T follicular helper cell (primary cell): ENCODE data around the gene PROX2.

Experiments
- DNase-seq: peaks from one replicate; pipeline ENCODE4 v3.0.0-alpha.2; 2020; ENCODE audit warnings: low read depth

PROX2 gene

GRCh38 chr14:74909911-74910310 lies 34.0 kb upstream of the PROX2 start:
- no peak for DNase-seq

- DNase-seq, result no peak
Measured at GRCh38 chr14:74909501-74909900, 33.6 kb upstream of the PROX2 start.

DNA sequence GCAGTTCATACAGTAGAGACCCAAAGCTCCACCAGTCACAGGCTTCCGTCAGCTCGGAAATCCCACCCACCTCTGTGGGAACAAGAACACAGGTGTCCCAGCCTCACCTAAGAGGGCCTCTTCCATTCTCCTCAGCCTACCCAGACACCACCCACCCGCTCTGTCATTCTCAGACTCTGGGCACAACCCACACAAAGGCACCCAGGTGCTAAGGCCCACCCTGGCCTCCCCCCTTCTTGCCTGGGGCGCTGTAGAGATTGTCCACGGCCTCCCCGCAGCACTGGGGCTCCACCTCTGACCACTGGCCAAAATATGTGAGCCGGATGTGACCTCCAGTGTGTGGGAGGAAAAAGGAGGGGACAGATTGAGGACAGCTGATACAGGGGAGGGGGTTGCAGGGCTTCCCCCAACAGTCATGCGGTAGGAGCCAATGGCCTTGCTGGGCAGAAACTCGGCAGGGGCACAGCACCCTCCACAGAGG lies 33.0 kb upstream of the PROX2 start:
- DNase-seq, result no peak

DNA sequence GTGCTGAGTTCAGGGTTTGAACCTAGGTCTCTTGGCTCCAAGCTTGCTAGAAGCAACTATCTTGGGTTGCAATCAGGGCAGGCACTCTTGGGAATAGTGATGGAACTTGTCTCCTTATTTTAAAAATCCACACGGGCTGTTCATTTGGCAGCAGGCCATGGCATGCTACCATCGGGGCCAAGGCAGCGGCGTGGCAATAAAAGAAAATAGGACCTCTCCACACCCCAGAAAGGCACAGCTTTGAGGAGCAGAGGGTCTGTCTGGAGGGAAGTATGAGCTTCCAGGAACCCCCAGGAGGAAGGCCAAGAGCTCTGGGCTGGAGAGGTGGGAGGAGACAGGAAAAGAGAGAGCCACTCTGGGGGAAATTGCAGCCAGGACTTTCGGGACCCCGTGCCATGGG lies 31.8 kb upstream of the PROX2 start:
- no peak for DNase-seq

DNA sequence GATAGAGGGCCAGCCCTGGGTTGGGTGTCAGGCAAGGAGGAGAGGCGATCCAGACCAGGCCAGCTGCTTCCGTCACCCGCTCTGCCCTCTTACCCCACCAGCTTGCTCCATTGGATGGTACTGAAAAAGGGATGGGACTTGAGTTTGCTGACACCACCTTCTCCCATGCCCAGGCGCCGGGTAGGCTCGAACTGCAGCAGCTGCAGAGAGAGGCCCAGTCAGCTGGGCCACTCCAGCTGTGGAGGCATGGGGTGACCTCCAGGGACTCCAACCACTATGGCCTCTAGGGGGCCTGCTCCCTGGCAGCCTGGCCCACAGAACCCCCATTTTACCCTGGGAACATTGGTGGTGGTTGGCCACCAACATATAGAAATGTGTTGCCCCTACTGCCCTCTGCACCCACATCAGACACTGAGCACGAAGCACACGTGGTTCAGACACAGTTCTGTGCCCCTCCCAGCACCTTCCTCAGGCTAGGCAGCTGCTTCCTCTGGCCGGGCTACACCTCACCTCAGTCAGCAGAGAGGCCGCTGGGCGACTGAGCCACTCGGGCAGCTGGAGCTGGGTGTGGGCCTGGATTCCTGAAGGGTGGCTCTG lies 31.1 kb upstream of the PROX2 start:
- DNase-seq, result no peak

DNA sequence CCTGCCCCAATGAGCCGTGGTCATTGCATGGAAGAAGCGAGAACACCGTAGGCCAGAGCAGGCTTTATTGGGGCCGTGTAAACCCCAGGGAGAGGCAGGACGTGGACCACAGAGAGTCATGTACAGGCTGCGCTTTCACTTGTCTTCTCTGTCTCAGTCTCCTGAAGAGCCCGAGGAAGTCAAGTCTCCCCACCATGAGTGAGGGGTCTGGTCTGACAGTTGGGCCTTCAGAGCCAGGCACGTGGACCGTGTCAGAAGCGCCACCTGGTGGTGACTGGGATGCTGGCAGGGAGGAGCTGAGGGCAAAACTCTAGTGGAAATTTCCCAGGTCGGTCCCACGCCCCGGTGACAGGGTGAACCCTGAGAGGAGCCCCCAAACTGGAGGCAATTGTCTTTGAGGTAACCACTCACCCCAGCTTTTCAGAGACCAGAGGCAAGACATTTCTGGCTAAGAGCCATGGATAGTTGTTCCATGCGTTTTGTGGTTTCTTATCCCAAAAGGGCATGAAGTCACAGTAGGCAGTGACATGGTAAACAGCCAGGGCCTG lies 29.7 kb upstream of the PROX2 start:
- DNase-seq, result peak; percentile 70

DNA sequence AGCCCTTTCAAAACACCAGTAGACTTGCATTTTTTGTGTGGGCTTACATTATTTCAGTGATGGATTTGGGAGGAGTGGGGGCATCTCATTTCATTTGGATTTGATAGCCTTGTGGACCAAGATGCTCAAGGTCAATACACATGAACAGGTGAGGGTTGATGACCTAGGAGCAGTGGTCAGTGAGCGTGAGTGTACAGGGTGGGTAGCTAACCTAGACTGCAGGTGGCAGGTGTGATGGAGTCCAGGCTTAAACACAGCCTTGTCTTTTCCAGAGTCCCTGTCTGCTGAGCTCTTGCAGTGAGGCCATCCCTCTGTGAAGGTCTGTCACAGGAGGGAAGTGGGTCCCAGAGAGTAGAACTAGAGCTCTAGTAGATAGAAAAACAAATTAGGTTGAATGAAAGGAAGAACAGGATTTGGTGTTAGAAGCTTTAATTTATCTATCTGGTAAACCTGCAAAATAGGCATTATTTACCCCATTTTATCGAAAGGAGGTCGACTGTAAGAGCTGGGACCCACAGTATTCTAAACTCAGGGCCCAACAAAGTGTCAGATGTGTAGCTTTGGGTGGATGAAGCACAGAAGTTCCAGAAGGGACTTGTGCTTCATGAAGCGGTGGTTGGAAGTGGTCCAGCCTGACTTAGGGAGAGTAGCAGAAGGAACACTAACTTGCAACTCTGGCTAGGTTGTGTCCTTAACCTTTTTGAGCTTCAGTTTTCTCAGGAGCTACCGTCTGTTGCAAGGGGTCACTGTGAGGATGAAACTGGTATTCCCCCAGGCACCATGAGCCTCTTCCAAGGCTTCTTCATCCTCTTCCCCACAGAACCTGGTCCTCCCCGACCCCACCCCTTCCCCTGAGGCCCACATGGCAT lies 28.9 kb upstream of the PROX2 start:
- no peak for DNase-seq

GRCh38 chr14:74902941-74903705 lies 27.2 kb upstream of the PROX2 start:
- DNase-seq, result no peak

GRCh38 chr14:74898694-74899093 lies 22.7 kb upstream of the PROX2 start:
- DNase-seq, result no peak

- DNase-seq, result no peak
Measured at GRCh38 chr14:74898083-74898482, 22.1 kb upstream of the PROX2 start.

DNA sequence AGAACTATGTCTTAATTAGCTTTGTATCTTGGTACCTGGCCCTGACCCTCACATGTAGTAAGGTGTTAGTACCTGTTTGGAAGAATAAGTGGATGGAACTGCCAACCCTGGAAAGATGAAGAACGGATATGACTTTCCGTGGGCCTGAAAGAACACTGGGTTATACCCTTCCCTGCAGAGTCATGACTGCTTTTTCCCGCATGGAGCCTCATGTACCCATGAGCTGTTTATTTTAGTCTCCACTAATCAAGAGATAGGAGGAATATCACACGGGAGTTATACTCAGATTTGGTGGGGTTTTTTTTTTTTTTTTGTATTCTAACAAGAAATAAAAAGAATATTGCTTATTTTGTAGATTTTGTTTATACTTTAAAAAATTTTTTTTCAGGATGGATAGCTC lies 21.7 kb upstream of the PROX2 start:
- no peak for DNase-seq

DNA sequence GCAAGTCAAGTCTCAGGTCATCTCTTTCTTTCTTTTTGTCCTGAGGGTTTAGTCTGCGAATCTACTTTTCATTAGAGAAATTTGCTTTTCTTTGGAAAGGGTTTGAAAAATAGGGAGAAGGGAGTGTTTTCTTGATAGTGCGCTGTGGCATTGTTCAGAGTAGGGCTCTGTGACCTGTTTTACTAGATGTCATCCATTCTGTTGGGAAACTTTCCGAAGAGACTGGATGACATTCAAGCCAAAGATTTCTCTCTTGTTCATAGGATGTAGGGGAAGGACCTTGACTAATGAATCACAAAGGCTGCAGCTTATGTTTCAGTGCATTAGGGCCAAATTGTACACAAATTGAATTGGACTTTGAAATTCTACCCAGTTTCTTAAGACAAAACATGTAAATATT lies 20.5 kb upstream of the PROX2 start:
- DNase-seq, result no peak

- no peak for DNase-seq
Measured at GRCh38 chr14:74893614-74894091, 17.7 kb upstream of the PROX2 start.

GRCh38 chr14:74892745-74893144 lies 16.8 kb upstream of the PROX2 start:
- DNase-seq, result no peak

DNA sequence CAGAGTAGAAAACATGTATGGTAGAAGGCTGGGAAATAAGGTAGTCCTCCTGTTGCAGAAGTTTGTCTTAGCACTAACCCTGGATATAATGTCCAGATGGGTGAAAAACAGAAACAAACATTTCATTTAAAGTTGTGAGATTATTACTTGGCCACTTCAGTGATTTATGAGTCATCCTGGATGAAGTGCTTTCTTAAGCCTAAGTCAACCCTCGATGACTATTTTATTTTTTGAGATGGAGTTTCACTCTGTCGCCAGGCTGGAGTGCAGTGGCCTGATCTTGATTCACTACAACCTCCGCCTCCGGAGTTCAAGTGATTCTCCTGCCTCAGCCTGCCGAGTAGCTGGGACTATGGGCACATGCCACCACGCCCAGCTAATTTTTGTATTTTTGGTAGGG lies 15.9 kb upstream of the PROX2 start:
- no peak for DNase-seq

DNA sequence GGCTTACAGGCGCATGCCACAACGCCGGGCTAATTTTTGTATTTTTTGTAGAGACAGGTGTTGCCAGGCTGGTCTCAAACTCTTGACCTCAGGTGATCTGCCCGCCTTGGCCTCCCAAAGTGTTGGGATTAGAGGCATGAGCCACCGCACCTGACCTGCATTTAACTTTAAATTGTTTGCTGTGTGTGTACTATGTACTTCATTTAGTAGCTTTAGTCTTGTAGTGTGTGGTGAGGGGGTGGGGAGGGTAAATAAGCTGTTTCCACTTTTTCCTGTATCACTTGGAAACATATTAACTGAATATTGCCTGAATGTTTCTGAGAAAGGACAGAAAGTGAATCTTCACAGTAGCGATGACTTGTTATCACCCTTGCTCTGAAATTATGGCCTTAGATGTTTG lies 14.3 kb upstream of the PROX2 start:
- no peak for DNase-seq

DNA sequence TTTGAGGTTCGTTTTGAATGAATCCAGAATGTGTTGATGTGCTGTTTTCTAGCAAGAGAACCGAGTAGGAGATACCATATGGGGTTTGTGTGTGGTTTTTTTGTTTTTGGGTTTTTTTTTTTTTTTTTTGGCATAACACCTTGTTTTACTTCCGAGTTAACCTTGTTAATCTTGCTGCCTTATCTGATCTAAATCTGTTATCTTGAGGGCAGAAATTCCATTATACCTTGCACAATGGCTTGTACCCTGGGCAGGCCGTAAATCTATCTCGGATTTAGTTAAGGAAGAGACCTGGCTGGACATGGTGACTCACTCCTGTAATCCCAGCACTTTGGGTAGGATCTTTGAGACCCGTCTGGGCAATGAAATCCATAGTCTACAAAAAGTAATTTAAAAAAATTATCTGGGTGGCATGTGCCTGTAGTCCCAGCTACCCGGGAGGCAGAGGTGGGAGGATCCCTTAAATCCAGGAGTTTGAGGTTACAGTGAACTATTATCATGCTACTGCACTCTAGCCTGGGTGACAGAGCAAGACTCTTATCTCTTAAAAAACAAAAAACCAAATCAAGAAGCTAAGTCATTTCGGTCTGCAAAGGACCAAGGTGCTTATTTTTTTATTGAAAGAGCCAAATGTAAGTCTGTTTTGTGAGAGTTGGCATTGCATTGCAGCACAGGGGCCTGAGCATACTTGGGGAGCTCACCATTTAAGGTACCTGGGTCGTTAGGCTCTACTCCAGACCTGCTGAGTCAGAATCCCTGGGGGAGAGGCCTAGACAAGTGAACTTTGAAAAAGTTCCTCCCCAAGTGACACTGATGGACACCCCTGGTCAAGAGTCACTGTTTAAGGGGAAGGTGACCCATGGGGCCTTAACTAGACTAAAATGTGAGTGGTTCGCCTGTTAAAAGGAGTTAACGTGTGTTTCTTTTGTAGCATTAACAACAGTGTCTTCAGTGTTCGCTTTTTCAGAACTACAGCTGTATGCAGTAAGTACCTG lies 12.5 kb upstream of the PROX2 start:
- no peak for DNase-seq

DNA sequence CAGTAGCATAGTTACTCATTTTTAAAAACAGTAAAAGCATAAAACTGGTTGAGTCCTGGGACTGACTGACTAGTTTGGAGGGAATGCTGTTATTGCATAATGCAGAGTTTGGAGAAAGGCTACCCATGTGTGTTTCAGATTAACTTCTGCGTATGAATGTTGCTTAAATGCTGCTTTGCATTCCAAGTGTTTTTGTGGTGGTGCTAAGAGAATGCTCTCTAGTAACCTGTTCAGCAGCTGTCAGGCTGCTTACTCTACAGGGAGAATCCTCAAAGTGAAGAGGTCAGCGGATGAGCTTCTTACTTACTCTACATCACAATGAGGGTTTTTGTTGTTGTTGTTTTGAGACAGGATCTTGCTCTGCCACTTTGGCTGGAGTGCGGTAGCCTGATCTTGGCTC lies 10.1 kb upstream of the PROX2 start:
- no peak for DNase-seq

- peak; percentile 42 for DNase-seq
Measured at GRCh38 chr14:74882103-74882920, 6.4 kb upstream of the PROX2 start.

DNA sequence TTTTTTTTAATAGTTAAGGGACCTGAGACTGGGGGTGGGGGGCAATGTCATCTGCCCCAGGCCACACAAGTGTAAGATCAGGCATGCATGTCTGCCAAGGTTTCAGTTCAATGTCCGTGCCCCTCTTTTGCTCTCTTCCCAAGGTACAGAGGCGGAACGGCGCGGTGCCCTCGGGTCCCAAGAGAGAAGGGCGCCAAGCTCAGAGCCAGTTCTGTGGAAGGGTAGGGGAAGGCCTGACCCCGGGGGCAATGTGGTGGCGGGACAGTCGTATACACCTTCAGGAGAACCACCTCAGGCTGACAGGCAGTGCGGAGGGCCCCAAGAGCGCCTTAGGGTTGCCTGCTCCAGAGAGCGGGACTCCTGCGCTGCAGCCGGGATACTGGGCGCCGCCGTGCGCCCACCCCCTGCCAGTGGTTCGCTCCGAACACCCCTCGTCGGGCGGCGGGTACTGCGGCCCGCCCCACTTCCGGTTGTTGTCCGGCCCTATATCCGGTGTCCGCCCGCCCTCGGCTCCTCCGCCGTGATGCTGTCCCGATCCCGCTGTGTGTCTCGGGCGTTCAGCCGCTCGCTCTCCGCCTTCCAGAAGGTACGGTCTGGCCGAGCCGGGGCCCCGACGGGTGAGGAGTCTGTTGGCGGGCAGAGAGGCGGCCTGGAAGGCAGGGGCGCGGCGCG lies 5.6 kb upstream of the PROX2 start, which contains the start of gene DLST:
DLST (plus strand) TSS at position 486 of the 672 bp plus-strand sequence; CDS start at position 524, 38 bp downstream.
- peak; percentile 74 for DNase-seq
